Measurements from ENCODE around the gene HUNK. TPM values are rescaled to one million over a fixed set of nuclear protein-coding genes. Genes with fewer than 3 reads are reported as not detected.

The HUNK gene
- total RNA-seq, 1 donor from 2014 or later, result 0.51 TPM

- Mint-ChIP-seq H3K9me3 (no peaks in the 10 kb centered on the region), H3K4me1 (no peaks in the 10 kb centered on the region), H3K27me3 (no peaks in the 10 kb centered on the region), H3K27ac (no peak overlapping the region), H3K36me3 (ENCODE audit: low read depth) (no peaks in the 10 kb centered on the region), H3K4me3 (no peak overlapping the region)
- intact Hi-C loops (cut with micrococcal nuclease), result no loop called here
- ChIA-PET CTCF (no interaction called here), POLR2A (no interaction called here)
- no peak for TF ChIP-seq CTCF (IDR thresholded peaks at IDR 0.05)
- ATAC-seq (ENCODE audit: low read depth) (no peak), DNase-seq (no peak)
These were observed 148.6 kb downstream of the HUNK start for GRCh38 chr21:32021319-32021994.

- H3K36me3 Mint-ChIP-seq (ENCODE audit: low read depth), result no peaks in the 10 kb centered on the region
These were observed 149.3 kb downstream of the HUNK start for GRCh38 chr21:32022146-32022545.

GRCh38 chr21:32030146-32030652 lies 157.4 kb downstream of the HUNK start:
- Mint-ChIP-seq H3K27ac (peak overlapping the region; percentile 0), H3K4me1 (no peaks in the 10 kb centered on the region), H3K36me3 (ENCODE audit: low read depth) (no peaks in the 10 kb centered on the region), H3K4me3 (no peak overlapping the region), H3K27me3 (no peaks in the 10 kb centered on the region), H3K9me3 (peaks cover 4% of the 10 kb centered on the region)
- intact Hi-C loops (cut with micrococcal nuclease), result no loop called here
- no peak for ATAC-seq (ENCODE audit: low read depth)
- no peak for TF ChIP-seq CTCF (IDR thresholded peaks at IDR 0.05)
- ChIA-PET POLR2A (no interaction called here), CTCF (no interaction called here)
- no peak for DNase-seq

More at GRCh38 chr21:32022146-32022545, 149.3 kb downstream of the HUNK start:
- POLR2A ChIA-PET, result no interaction called here
- H3K27me3 Mint-ChIP-seq, result no peaks in the 10 kb centered on the region
- H3K4me3 Mint-ChIP-seq, result no peak overlapping the region
- DNase-seq (no peak), ATAC-seq (ENCODE audit: low read depth) (no peak)
- intact Hi-C loops (cut with micrococcal nuclease), result no loop called here
- no peaks in the 10 kb centered on the region for H3K9me3 Mint-ChIP-seq
- no peaks in the 10 kb centered on the region for H3K4me1 Mint-ChIP-seq
- TF ChIP-seq CTCF (IDR thresholded peaks at IDR 0.05), result no peak
- H3K27ac Mint-ChIP-seq, result no peak overlapping the region
- CTCF ChIA-PET, result no interaction called here

GRCh38 chr21:32034850-32035249 lies 162.0 kb downstream of the HUNK start:
- H3K36me3 Mint-ChIP-seq (ENCODE audit: low read depth), result no peaks in the 10 kb centered on the region
- H3K27ac Mint-ChIP-seq, result no peak overlapping the region
- ChIA-PET POLR2A (no interaction called here), CTCF (no interaction called here)
- peaks cover 8% of the 10 kb centered on the region for H3K27me3 Mint-ChIP-seq
- intact Hi-C loops (cut with micrococcal nuclease), result no loop called here
- no peak for TF ChIP-seq CTCF (IDR thresholded peaks at IDR 0.05)
- peaks cover 4% of the 10 kb centered on the region for H3K9me3 Mint-ChIP-seq
- no peak for DNase-seq
- no peak for ATAC-seq (ENCODE audit: low read depth)
- H3K4me3 Mint-ChIP-seq, result no peak overlapping the region
- H3K4me1 Mint-ChIP-seq, result no peaks in the 10 kb centered on the region

GRCh38 chr21:32035617-32036016 lies 162.8 kb downstream of the HUNK start:
- ATAC-seq (ENCODE audit: low read depth), result no peak
- POLR2A ChIA-PET, result no interaction called here
- Mint-ChIP-seq H3K36me3 (ENCODE audit: low read depth) (no peaks in the 10 kb centered on the region), H3K27ac (no peak overlapping the region), H3K4me1 (no peaks in the 10 kb centered on the region), H3K9me3 (no peaks in the 10 kb centered on the region), H3K4me3 (no peak overlapping the region), H3K27me3 (peaks cover 9% of the 10 kb centered on the region)
- CTCF ChIA-PET, result no interaction called here
- no peak for DNase-seq
- intact Hi-C loops (cut with micrococcal nuclease), result no loop called here
- no peak for TF ChIP-seq CTCF (IDR thresholded peaks at IDR 0.05)
